Bone marrow (tissue), 2 donors: ENCODE results near the gene GRIK5.
"Not testable (repeated sequence)": the region's sequence is repeated elsewhere in the genome, so short reads cannot be mapped to it uniquely, and the experiment has no call there.

Experiments
- DNase-seq, 2 donors: peaks; one replicate each; lab custom pipeline; 2025; lab: John Stamatoyannopoulos, UW

The GRIK5 gene

DNA sequence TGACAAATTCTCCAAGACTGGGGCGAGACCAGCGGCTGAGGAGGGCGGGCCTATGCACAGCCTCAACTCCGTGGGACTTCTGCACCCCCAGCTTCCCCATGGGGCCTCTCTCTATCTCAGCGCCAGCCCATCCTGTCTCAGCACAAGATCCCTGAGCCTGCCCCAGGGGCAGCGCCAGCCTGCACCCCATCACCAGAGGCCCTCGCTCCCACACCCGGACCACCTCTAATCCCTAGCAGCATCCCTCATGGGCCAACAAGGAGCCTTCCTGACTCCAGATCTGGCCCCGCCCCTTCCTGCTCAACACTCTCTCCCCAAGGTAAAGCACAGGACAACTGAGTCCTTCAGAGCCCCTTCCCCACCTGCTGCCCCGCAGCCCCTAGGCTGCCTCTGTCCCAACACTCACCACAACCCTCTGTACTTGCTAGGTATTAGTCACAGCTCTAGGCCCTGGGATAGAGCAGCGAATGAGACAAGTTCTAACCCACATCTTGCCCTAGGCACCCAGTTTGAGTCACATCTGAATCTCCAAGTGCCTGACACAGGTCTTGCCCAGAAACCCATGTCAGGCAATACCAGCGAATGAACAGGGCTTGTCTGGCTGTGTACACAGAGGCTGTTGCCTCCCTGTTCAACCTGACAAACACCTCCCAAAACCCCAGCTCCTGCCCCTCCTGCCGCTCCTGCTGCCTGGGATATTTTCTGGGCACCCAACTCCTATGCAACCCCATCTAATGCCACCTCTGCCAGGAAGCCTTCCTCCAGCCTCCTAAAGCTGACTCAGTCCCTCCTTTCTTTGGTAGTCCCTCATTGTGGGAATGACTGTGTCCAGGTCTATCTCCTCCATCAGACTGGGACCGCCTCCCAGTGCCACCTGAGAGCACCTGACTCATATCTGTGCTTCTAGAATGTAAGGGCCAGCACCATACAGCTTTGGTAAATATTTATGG lies 18.6 kb downstream of the GRIK5 start:
- no peak for DNase-seq

DNA sequence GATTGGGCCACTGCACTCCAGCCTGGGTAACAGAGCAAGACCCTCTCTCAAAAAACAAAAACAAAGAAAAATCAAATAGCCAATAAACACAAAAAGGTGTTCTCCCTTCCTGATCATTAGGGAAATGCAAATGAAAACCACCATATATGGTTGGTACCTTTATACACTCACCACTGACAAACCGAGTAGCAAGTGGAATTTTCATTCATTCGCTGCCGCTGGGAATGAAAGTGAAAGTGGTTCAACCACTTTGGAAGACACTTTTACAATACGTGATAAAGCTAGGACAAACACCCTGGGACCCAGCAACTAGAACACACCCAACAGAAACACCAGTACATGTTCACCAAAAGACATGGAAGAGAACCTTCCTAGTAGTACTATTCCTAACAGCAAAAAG lies 21.0 kb downstream of the GRIK5 start:
- no peak for DNase-seq

DNA sequence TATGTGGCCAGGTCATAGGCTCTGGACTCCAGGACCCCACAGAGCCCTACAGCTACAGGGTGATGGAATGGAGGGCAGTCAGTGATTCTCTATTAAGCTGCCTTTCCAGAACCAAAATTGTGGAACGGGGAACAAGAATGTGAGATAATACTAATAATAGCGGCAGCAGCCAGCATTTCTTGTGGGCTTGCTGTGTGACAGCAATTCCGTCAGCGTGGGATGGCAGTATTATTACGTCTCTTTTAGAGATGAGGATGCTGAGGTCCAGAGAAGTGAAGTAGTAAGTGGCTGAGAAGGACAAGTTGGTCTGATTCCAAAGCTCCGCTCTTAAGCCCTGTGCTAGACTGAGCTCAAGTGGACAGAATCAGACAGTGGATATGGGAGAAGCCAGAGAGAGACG lies 24.4 kb downstream of the GRIK5 start:
- DNase-seq = no peak

- no peak for DNase-seq
Observed at GRCh38 chr19:42042455-42043170, 27.4 kb downstream of the GRIK5 start.

DNA sequence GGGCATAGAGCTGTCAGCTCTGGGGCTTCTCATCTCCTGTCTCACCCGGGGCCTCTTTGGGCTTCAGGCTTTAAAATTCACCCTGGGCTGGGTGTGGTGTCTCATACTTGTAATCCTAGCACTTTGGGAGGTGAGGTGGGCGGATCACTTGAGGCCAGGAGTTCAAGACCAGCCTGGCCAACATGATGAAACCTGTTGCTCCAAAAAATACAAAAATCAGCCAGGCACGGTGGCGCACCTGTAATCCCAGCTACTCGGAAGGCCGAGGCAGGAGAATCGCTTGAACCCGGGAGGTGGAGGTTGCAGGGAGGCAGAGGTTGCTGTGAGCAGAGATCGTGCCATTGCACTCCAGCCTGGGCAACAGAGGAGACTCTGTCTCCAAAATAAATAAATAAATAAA lies 29.5 kb downstream of the GRIK5 start:
- DNase-seq = not testable (repeated sequence)

GRCh38 chr19:42040031-42040430 lies 30.0 kb downstream of the GRIK5 start:
- DNase-seq = no peak

DNA sequence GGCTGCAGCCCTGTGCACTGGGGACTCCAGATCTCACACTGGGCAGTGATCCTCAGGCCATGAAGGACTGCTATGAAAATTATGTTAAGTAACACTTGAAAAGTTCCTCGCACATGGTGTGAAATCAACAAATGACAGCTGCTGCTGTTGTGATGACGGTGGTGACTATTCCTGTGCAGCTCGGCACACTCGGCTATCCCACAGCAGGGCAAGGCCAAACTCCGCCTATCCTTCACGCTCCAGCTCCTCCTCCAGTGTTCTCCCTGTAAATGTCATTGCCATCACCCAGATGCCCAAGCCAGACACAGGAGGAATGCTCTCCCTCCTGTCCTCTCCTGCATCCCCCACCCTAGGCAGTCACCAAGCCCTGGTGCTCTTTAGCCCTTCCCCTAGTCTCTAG lies 31.3 kb downstream of the GRIK5 start:
- DNase-seq = no peak

GRCh38 chr19:42037649-42038048 lies 32.4 kb downstream of the GRIK5 start:
- no peak for DNase-seq

DNA sequence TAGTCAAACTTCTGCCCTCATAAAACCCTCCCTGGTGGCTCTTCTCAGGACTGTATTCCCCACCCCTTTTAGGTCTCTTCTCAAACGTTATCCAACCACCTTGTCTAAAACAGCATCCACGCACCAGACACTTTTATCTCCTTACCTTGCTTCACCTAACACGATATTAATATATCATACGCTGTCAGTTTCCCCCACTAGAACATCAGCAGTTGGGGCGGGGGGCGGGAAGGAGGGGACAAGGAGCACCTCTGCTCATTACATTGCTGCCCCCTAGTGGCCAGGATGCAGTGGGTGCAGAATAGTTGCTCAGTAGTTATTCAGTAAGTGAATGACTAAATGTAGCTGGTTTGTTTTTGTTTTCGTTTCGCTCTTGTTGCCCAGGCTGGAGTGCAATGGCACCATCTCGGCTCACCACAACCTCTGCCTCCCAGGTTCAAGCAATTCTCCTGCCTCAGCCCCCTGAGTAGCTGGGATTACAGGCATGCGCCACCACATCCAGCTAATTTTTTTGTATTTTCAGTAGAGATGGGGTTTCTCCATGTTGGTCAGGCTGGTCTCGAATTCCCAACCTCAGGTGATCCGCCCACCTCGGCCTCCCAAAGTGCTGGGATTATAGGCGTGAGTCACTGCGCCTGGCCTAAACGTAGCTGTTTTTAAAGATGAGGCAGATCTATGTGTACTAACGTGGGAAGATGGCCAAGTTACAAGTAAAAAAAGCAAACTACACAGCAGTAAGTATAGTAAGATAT lies 35.2 kb downstream of the GRIK5 start:
- DNase-seq = peak; percentile 4 to 80

GRCh38 chr19:42033413-42033812 lies 36.6 kb downstream of the GRIK5 start:
- no peak for DNase-seq

GRCh38 chr19:42032431-42032830 lies 37.6 kb downstream of the GRIK5 start:
- no peak for DNase-seq

GRCh38 chr19:42030645-42031440 lies 39.2 kb downstream of the GRIK5 start:
- no peak for DNase-seq

DNA sequence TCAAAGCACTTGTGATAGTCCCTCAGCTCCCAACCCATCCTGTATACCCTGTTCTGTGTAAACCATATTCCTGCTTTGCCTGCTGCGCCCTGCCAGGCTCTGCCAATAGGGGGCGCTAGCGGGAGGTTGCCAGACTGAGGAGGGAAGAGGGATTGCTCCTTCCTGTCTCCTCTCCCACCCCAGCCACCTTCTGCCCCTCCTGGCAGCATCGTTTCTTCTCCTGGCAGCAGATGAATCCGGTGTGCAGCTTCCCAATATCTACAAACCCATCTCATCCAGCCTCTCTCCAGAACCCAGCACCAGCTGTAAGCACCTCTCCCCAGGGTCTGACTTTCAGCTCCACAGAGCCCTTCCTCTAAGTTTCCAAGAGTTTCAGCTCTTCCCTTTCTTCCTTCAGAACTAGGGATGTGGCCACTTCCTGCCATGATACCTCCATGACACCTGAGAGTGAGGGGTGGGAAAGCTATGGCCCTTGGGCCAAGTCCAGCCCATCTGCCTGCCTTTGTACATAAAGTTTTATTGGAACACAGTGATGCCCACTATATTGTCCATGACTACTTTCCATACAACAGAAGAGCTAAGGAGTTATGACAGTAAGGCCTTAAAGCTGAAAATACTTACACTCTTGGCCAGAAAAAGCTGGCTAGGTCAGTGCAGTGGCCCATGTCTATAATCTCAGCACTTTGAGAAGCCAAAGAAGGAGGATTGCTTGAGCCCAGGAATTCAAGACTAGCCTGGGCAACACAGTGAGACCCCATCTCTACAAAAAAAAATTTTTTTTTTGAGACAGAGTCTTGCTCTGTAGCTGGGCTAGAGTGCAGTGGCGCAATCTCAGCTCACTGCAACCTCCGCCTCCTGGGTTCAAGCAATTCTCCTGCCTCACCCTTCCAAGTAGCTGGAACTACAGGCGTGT lies 41.4 kb downstream of the GRIK5 start:
- DNase-seq = no peak

DNA sequence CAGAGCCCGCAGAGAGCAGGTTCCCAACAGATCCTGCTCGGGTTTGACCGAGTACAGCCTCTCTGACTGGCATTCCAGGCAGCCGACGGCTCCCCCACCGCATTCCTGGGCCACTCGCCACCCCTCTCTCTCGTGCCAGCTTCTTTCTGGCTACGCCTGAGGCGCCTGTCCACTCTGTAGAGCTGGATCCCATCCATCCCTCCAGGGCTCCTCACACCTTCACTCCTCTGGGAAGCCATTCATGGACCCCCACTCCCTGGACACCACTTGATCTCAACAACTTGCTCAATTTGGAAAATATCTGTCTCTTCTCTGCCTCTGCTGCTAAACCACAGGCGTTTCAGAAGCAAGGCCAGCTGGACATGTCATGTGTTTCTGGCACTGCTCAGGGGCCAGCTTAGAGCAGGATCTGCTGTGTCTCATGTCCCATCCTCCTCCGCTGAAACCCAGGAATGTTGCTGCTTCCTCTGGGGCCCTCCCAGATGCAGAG lies 45.3 kb downstream of the GRIK5 start:
- DNase-seq = no peak

- DNase-seq = no peak
Observed at GRCh38 chr19:42023943-42024260, 46.1 kb downstream of the GRIK5 start.

GRCh38 chr19:42023121-42023942 lies 46.7 kb downstream of the GRIK5 start:
- peak in 1 of 2 donors; percentile 23 for DNase-seq

DNA sequence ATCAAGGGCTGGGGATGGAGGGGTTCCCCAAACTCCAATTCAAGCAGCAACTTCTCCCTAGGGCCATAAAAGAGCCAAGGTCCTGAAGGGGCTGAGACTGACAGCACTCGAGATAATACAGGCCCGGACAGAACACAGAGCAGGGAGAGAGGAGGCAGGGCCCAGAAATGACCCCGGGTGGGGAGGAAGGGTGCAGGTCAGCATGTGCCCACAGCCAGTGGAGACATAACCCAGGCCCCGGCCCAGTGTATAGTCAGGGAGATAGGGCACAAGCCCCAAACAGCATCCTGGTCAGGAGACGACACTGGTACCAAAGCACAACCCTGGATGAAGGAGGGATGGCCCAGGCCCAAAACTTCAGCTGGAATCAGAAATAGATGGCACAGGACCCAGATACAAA lies 47.4 kb downstream of the GRIK5 start:
- no peak for DNase-seq

DNA sequence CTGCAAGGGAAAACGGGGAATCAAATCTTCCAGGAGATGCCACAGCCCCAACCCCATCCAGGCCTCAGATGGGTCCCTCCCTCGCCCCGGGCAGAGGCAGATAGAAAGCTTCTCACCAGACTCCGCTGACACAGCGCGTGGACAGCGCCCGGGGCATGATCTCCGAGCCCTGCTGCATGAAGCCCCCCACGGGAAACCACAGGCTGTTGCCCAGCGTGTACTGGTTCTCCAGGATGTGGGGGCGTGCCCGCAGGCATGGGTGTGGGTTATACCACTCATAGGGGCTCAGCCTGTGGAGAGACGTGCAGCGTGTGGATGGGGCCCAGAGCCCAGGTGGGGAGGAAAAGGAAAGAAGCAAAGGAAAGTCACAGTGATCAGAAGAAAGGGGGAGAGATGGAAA lies 48.8 kb downstream of the GRIK5 start:
- DNase-seq = no peak

DNA sequence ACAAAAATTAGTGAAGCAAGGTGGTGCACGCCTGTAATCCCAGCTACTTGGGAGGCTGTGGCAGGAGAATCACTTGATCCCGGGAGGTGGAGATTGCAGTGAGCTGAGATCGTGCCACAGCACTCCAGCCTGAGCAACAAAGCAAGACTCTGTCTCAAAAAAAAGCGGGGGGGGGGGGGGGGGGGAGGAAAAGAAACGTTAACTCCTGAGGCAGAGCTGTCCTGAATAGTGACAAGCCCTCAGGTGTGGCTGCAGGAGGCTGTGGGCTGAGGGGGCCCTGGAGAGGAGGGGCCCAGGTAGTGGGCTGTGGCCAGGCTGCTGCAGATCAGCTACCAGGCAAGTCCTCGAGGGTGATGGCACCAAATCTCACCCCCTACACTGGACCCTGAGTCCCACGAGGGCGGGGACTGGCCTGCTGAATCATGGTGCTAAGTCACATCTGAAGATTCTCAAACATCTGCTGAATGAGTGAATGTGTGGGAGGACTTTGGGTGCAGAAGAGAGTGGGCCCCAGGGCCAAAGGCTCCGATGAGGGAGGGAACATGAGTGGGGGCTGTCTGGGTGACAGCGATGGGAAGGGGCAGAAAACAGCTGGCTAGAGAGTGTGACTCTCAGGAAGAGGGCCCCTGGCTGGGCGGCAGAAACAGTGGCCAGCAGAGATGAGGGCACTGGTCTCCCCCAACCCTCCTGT lies 51.4 kb downstream of the GRIK5 start:
- DNase-seq = no peak
